NCI-H2227 (cell line): ENCODE measurements around the gene FSD1.
"Not testable (repeated sequence)": the region's sequence is repeated elsewhere in the genome, so short reads cannot be mapped to it uniquely, and the experiment has no call there.

ENCODE experiments used
- DNase-seq: peaks from one replicate; lab custom pipeline; 2025; ENCODE audit not compliant: unreplicated experiment; lab: John Stamatoyannopoulos, UW

The FSD1 gene

GRCh38 chr19:4284176-4284958, 20.0 kb upstream of the FSD1 start:
- no peak for DNase-seq

GRCh38 chr19:4284974-4285373, 19.4 kb upstream of the FSD1 start:
- DNase-seq, result no peak

DNA sequence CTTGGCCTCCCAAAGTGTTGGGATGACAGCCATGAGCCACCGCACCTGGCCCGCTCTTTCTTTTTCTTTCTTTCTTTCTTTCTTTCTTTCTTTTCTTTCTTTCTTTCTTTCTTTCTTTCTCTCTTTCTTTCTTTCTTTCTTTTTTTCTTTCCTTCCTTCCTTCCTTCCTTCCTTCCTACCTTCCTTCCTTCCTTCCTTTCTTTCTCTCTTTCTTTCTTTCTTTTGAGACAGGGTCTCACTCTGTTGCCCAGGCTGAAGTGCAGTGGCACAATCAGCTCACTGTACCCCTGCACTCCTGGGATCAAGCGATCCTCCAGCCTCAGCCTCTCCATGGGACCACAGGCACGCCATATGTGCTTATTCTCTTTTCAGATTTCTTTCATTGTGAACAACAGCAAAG, 18.3 kb upstream of the FSD1 start:
- not testable (repeated sequence) for DNase-seq

GRCh38 chr19:4288091-4288777, 16.2 kb upstream of the FSD1 start:
- DNase-seq, result no peak

GRCh38 chr19:4291184-4291732, 13.1 kb upstream of the FSD1 start:
- no peak for DNase-seq

DNA sequence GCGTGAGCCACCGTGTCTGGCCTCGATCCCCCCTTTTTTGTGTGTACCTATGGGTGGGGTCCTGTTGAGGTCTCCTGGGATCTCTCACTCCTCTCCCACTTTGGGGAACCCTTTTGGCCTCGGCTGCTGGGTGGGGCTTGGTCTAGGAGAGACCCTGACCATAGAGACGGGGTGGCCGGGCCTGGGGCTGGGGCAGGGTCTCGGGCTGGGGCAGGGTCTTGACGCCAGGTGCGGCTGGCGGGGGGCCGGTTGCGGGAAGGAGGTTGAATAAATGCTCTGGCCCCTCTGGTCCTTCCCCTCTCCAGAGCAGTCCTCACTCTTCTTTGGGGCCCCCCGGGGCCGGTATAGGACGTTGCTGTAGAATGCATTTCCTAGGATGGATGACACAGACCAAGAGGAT, 11.9 kb upstream of the FSD1 start:
- DNase-seq, result no peak

DNA sequence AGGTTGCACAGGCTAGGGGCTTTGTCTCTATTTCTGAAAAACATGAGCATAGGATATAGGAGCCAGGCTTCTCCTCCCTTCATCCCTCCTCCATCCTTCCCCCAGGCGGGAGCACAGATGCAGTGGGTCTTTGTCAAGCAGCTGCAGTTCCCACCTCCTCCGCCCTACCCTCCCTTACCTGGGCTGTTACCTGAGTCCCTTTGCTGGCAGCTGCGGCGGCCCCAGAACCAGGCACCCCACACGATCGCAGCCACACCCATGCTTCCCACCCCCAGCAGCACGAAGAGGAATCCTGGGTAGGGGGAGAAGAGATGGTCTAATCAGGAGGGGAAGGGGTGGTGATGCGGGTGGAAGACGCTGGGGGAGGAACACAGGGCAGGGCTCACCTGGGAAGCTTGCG, 10.0 kb upstream of the FSD1 start:
- no peak for DNase-seq

DNA sequence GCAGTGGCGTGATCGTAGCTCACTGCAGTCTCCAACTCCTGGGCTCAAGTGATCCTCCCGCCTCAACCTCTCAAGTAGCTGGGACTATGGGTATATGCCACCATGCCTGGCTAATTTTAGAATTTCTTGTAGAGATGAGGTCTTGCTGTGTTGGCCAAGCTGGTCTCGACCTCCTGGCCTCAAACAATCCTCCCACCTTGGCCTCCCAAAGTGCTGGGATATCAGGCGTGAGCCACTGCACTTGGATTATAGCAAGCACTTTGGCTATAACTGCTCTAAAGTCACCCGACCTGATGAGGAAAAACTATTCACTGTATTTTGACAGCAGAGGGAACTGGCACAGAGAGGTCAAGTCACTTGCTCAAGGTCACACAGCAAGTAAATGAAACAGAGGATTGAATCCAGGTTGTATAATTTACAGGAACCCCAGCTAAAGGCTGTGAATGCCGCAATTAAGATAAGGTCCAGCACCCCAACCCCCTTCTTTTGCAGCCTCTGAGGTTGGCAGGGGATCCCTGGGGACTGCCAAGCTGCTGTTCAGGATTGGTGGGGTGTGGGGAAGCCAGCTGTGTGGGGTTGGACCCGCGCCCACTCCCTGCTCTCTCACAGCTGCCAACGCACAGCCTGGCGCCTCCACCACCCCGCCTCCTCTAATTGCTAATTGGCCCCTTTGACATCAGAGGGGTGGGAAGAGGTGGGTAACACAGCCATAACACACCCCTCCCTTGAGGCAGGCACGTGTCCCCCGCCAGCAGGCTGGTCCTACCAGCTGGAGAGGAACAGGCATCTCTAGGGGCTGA, 8.2 kb upstream of the FSD1 start:
- peak; percentile 77 for DNase-seq

GRCh38 chr19:4297901-4298809, 6.2 kb upstream of the FSD1 start:
- no peak for DNase-seq

DNA sequence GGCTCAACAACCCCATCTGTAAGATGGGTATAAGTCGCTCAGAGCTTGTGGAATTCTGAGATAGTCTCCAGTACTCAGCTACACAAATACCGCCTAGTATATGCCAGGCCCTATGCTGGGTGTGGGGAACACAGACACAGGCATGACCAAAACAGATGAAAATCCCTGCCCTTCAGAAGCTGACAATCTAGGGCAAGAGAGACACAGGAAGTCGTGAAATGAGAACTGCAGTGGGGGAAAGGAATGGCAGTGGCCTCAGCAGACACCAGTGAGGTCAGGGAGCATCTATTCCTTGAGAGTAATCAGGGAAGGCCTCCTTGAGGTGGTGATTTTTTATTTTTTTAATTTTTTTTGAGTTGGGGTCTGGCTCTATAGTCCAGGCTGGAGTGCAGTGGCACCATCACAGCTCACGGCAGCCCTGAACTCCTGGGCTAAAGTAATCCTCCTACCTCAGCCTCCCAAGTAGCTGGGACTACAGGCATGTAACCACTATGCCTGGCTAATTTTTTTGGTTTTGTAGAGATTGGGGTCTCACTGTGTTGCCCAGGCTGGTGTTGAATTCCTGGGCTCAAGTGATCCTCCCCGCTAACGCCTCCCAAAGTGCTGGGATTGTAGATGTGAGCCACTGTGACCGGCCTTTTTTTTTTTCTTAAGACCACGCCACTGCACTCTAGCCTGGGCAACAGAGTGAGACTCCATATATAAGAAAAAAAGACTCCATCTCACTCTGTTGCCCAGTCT, 5.4 kb upstream of the FSD1 start:
- DNase-seq, result no peak

DNA sequence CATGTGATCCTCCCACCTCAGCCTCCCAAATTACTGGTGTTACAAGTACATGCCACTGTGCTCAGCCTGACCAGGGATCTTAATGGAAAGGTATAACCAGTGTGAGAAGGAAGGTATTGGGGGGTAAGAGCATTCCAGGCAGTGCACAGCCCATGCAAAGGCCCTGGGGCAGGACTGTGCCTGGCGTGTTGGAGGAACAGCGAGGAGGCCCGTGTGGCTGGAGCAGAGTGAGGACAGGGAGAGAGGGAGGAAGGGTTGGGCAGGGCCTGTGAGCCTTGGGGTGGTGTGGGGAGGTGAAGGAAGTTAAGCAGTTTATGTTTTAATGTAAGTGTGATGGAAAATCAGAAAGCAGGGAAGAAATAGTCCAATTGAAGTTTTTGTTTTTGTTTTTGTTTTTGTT, 3.8 kb upstream of the FSD1 start:
- no peak for DNase-seq

DNA sequence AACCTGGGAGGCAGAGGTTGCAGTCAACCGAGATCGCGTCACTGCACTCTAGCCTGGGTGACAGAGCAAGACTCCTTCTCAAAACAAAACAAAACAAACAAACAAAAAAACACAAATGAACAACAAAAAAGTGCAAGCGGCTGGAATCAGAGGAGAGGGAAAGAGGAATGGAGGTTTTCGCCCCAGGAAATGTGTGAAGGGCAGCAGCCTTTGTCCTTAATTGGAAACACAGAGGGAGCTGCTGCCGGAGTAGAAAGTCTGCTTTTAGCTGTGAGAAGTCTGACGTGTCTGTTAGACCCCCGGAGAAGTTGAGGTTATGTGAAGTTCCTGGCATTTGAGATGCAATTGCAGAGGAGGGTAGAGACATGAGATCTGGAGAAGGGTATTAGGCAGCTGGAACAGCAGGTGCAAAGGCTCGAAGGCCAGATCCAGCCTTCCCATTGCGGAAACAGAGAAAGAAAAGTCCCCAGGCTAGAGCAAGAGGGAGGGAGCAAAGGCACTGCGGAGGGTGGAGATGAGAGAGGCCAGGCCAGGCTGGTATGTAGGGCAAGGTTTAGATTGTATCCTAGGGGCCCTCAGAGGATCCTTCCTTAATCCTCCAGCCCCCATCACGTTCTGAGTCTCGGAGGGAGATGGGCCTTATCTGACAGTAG, 2.7 kb upstream of the FSD1 start:
- no peak for DNase-seq

DNA sequence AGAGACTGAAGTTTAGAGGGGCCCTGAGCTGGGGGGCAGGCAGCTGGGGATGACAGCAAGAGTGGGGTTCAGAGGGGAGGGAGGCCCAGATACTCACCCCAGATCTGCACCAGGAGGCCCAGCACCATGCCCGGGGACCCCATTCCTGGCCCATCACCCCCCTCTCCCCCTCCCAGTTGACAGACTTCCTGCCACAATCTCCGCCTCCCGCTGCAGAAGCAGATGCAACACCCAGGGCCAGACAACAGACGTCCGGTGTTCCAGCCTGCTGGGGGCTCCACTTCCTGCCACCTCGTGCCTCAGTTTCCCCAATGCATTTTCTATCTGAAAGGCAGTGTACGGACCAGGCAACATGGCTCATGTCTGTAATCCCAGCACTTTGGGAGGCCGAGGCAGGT, 2.2 kb upstream of the FSD1 start, which contains the start of gene TMIGD2:
Gene TMIGD2, minus strand, starts transcription at position 147 of the 398 bp plus-strand sequence. Its CDS starts 4 bp downstream, at position 143.
- no peak for DNase-seq

GRCh38 chr19:4303819-4304537, 420 bp upstream of the FSD1 start:
- no peak for DNase-seq

- DNase-seq, result peak; percentile 13
Observed at GRCh38 chr19:4305257-4305612, 837 bp downstream of the FSD1 start.

DNA sequence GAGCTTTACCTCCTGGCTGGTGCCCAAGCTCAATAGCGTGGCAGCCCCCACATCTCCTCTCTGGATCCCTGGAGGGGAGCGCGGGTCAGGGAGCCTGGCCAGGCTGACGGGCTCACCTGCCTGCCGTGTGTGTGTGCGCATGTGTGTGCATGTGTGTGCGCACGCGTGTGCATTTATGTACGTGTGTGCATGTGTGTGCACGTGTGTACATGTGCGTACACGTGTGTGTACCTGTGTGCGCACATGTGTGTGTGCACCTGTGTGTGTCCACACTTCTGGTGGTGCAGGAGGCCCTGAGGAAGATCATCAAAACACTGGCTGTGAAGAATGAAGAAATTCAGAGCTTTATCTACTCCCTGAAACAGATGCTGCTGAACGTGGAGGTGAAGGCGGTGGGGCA, 1.3 kb downstream of the FSD1 start:
- DNase-seq, result no peak

DNA sequence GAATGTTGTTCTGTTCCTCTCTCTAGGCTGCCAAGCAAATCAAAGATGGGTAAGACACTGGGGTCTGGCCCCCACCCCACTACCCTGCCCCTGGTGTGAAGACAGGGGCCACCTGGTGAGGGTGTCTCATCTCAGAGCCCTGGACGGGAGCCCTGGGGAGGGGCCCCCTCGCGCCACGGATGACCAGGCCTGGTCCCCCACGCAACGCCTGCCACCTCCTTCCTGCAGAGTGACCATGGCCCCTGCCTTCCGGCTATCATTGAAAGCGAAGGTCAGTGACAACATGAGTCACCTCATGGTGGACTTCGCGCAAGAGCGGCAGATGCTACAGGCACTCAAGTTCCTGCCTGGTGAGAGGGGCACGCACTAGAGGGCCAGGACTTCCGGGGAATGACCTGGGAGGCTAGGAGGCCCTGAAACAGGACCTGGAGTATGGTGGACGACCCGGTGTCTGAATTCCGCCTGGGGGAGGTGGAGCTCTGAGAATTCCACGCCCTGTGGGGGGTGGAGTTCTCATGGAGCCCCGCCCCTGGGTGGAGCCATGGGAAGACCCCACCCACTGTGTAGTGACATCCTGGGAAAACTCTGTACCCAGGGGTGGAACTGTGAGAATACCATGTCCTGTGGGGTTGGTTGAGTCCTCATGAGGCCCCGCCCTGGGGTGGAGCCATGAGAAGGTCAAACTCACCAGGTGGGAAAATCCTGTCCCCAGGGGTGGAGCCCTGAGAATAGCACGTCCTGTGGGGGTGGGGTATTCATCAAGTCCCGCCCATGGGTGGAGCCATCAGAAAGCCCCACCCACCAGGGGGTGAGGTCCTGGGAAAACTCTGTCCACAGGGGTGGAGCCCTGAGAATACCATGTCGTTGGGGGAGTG, 6.1 kb downstream of the FSD1 start:
- DNase-seq, result peak; percentile 16
